NCI-H1436 (cell line): ENCODE data around the gene CTF1.
"Not testable (repeated sequence)": the region's sequence is repeated elsewhere in the genome, so short reads cannot be mapped to it uniquely, and the experiment has no call there.

Experiments
- DNase-seq: peaks from one replicate; lab custom pipeline; 2025; lab: John Stamatoyannopoulos, UW

CTF1 gene

DNA sequence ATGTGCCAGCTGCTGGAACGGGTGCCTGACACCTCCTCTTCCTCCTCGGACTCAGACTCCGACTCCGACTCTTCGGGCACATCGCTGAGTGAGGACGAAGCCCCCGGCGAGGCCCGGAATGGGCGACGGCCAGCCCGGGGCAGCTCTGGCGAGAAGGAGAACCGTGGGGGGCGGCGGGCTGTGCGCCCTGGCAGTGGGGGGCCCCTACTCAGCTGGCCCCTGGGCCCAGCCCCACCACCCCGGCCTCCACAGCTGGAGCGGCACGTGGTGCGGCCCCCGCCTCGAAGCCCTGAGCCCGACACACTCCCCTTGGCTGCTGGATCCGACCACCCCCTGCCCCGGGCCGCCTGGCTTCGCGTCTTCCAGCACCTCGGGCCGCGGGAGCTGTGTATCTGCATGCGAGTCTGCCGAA, 33.8 kb downstream of the CTF1 start:
- no peak for DNase-seq

DNA sequence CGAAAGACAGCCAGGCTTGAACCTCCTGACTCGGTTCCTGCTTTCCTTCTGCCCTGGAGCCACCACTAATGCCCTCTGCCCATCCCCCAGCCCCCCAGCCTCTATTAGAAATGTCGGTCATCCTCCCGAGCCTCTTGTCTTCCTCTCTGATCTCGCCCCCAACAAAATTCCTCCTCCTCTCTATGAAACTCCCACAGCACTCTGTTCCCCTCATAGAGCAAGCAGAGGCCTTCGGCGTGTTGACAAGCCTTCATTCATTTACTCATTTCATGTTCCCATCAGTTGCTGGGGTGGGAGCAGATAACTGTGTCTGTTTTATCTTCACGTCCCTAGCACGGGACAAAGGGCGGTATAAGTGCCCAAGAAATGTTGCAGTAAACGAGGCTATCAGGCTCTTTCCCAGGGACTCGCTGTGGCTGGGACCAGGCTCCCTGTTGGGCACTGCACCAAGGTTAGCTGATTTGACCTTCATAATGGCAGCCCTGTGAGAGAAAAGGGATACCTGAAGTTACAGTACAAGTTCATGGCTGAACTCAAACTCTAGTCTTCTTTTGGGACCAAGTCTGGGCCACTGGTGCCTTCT, 34.7 kb downstream of the CTF1 start:
- DNase-seq: no peak

DNA sequence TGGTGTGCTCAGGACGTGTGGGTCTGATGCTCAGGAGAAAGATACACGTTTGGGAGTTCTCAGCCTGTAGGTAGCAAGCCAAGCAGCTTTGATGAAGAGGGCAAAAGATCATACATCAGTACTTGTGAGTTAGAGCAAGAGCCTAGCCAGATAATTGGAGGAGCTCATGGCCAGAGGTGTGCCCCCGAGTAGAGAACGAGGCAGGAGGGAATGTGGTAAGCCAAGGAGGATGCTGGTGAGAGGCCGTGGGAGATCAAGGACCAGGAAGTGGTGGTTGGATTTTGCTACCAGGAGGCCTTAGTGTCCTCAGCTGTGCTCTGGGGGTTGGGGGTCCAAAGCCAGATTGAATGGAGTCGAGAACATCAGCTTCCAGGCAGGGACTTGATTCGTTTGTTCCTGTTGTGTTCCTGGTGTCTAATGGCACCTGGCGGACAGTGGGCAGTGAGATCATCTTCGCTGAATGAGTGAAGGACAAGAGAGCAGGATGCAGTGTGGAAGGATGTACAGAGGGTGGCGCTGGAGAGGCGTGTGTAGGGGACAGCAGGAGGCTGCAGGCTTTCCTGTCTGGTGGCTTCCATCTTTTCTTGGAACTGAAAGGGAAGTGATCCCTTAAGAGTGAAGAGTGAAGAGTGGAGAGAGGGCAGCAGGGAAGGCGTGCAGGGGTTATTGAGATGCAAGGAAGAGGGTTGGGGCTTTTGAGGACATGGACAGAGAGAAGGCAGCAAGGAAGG, 38.6 kb downstream of the CTF1 start:
- peak; percentile 14 for DNase-seq

DNA sequence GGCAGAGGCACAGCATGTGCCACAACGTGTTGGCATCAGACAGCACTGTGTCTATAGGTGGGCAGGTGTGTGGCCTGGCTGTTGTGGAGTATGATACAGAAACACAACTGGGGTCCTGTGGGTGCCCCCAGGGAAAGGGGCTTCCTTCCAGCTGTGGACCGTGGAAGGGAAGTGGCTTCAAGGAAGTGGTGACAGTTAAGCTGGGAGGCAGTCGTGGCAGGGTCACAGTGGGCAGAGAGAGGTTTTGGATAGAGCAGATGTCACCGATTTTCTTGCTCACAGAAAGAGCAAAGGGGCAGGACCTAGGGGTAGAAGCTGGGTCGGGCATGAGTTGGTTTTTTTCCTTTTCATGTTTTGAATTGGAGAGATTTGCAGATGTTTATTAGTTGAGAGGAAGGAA, 41.3 kb downstream of the CTF1 start:
- no peak for DNase-seq

DNA sequence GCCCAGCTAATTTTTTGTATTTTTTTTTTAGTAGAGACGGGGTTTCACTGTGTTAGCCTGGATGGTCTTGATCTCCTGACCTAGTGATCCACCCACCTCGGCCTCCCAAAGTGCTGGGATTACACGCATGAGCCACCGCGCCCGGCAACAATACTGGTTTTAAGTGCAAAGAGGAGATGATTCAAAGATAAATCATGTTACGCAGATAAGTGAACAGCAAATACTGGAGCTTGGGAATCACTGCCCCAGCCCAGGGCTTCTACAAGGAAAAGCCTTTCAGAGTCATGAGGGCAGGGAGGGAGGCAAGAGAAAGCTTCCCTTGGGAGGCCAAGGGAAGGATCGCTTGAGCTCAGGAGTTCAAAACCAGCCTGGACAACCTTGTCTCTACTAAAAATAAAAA, 43.2 kb downstream of the CTF1 start:
- DNase-seq: not testable (repeated sequence)

DNA sequence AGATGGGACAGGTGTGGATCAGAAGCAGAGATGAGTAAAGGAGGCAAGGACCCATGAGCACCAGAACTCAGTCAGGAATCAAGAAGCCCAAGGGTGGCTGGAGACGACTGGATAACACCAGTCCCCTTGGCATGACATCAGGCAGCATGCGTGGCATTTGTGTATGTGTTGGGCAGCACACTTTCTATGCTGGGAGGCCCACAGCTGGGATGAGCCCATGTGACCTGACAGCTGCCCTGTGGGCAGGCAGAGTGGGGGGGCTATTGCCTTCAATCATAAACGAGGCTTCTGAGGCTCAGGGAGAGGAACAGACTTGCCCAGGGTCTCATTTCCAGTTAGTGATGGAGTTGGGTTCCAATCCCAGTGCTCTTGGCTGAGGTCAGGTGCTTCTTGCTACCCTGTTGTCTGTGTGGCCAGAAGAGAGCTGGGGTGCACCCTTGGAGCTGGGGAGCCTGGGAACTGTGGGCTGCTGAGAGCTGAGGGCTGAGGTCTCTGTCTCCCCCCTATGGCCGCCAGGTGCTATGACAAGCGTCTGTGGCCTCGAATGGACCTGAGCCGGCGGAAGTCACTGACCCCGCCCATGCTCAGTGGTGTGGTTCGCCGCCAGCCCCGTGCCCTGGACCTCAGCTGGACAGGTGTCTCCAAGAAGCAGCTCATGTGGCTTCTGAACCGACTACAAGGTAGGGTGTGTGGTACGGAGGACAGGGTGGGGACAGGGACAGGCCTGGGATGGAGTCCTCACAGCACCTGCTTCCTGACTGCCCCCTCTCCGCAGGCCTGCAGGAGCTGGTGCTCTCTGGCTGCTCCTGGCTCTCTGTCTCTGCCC, 45.4 kb downstream of the CTF1 start:
- peak; percentile 47 for DNase-seq

DNA sequence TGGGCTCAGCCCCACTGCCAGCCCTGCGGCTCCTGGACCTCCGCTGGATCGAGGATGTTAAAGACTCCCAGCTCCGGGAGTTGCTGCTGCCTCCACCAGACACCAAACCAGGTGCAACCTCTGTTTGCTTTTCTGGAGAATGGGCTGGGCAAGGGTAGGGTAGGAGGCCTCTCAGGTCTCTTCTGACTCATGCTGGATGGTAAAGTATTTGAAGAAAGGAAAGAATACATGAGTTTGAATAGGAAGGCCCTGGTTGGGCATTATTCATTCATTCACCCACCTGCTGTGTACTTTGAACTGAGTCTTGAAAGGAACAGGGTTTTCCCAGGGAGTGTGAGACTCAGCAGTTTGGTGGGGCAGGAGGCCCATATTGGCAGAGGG, 46.0 kb downstream of the CTF1 start:
- no peak for DNase-seq

DNA sequence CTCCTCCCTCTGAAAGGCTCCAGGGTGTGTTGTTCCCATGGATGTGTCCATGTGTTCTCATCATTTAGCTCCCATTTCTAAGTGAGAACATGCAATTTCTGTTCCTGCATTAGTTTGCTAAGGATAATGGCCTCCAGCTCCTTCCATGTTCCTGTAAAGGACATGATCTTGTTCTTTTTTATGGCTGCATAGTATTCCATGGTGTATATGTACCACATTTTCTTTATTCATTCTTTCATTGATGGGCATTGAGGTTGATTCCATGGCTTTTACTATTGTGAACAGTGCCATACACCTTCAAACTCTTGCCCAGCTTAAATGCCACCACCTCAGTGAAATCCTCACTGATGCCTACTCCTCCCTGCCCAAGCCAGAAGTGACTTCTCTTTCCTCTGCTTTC, 47.9 kb downstream of the CTF1 start:
- no peak for DNase-seq

DNA sequence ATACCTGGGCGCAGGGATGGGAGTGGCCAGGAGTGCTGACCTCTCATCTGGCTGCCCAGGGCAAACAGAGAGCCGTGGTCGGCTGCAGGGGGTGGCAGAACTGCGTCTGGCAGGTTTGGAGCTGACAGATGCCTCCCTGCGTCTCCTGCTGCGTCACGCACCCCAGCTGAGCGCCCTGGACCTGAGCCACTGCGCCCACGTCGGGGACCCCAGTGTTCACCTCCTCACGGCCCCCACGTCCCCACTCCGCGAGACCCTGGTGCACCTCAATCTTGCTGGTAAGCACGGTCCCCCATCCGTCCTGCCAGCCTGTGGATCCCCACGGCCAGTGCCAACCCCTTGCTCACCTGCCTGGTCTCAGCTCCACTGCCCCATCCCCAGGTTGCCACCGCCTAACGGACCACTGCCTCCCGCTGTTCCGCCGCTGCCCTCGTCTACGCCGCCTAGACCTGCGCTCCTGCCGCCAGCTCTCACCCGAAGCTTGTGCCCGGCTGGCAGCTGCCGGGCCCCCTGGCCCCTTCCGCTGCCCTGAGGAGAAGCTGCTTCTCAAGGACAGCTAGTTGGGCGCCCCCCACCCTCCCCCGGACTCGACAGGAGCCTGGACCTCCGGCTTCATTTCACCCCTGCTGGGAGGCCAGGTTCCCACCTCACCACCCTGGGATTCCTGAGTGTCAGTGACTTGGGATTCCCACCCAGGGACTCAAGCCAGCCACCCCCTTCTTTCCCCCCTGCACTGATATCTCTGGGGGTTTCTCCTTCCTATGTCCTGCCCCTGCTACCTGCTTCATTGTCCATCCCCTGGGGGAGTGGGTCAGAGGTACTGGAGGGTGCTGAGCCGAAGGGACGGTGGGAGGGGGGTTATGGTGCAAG, 50.5 kb downstream of the CTF1 start:
- DNase-seq: no peak

DNA sequence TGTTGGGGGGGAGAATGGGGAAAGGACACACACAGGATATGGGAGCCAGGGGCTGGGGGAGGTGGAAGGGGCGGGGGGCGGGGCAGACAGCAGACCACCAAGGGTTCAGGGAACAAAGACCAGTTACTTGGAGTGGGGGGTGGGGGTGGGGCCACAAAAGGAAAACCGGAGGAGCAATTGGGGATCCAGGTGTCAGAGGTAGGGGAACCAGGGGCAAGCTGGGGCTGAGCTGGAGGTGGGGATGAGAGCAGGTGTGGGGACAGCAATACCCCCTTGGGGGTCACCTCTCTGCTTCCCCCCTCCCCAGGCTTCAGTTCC, 51.1 kb downstream of the CTF1 start:
- no peak for DNase-seq

DNA sequence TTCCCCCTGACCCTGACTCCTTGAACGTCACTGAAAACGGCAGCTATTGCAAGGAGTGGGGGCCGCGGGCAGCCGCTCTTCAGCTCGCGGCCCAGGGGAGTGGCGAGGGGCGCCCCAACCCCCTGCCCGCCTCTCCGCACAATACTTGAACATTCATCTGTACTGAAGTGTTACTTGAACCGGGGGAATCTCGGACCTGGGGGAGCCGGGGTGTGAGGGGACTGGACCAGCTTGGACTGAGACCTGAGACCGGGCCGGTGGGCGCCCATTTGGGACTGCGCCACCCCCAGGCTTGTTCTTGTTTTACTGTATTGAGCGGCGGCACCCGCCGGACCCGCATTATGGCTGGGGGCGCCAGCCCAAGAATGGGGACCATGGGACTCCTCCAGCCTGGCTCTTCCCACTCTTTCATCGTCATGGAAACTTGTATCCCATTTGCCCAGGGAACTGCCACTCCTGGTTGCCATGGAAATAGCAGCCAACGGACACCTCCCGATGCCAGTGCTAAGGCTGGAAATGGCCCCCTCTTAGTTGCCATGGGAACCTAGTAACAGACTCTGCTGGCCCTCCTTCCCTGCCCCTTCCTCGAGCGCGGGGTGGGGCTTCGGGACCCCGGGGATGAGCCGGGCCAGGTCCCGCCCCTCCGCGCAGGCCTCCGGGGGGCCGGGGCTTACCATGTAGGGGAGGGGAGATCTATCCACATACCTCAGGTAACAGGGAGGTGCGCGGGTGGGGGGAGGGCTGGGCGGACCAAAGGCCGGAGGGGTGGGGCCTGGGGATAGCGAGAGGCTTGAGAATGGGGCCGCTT, 51.6 kb downstream of the CTF1 start:
- DNase-seq: peak; percentile 37

DNA sequence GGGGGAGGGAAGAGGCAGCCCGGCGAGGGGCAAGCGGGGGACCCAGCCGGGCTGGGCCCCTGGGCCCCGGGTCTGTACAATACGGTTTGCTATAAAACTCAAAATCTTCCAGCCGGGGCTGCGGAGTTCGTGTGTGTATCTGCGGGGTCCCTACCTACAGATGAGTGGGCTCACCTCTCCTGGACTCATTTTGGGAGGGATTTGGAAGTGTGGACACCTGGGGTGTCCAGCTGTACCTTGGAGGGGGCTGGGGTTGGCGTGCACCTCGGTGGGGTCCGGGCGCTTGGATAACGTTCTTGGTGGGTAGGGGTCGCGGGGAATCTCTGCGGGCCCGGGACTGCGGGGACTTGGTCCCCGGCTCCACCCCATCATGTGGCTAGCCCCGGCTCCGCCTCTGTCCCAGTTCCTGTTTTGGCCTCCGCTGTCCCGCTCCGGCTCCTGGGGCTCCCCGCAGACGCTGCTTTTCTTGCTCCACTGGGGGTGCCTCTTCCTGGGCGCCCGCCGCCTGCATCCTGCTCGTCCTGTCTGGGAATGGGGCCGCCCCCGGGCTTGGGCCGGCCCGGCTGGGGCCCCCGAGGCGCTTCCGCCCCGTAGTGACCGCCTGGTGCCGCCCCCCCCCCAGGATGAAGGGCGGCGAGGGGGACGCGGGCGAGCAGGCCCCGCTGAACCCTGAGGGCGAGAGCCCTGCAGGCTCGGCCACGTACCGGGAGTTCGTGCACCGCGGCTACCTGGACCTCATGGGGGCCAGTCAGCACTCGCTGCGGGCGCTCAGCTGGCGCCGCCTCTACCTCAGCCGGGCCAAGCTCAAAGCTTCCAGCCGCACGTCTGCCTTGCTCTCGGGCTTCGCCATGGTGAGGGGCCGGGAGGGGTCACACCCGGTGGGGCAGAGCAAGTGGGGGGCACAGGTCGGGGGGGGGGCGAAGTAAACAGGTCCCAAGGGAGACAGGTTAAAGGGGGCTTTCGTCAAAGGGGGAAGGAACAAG, 52.5 kb downstream of the CTF1 start, which contains the start of gene ORAI3:
ORAI3 (plus strand) TSS at position 402 of the 983 bp plus-strand sequence; CDS start at position 624, 222 bp downstream.
- DNase-seq: no peak

DNA sequence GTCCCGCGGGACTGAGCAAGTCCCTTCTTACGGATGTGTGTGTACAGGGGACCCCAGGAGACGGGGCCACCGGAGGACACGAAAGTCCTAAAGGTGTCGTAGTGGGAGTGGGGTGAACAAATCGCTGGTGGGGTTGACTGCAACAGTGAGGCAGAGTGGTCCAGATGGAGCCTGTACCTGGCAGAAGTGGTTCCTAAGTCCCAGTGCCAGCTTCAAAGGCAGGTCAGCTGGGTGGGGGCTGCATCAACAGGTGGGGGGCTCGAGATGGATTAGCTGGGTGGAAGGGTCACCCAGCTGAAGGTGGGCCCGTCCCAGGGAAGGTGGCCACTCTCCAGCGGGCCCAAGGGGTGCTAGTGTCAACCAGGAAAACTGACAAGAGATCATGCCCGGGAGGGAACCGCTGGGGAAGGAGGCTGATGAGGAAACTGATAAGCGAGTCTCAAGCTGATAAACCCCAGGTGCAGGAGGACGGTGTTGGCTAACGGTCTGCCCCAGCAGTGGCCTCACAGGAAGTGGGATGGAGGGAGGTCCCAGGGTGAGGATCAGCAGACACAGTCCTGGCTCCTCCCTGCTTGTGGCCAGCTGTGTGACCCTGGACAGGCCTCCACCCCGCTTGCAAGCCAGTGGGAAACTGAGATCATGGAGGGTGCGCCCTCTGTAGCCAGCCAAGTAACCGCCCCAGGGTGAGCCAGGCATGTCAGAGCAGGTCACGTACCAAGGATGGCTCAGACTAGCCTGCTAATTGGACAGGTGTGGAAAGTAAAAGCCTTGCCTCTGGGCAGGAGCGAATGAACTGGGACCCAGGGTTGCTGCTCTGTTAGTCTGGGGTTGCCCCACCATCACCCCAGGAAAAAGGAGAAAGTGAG, 53.5 kb downstream of the CTF1 start:
- DNase-seq: no peak

DNA sequence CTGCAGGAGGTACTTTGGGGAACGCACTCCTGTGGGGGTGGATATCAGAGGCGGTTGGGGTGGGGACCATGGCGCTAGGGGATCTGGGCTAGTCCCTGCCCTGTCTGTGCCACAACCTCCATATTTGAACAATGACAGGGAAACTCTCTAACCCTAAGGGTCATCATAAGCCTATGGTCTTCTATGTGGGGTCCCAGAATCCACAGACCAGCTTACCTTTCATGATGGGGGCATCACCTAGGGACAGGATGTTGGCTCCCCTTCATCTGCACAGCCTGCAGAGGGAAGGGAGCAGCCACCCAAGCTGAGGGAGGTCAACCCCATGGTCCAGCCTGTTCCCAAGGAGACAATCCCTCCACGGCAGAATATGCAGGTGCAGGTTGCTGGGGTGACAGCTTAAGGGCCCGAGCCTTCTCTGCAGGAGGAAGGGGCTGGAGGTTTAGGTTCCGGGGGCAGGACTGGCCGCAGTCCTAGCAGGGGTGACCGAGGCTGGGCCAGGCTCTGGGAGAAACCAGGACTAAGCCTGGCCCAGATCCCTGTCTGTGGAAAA, 54.2 kb downstream of the CTF1 start:
- no peak for DNase-seq

DNA sequence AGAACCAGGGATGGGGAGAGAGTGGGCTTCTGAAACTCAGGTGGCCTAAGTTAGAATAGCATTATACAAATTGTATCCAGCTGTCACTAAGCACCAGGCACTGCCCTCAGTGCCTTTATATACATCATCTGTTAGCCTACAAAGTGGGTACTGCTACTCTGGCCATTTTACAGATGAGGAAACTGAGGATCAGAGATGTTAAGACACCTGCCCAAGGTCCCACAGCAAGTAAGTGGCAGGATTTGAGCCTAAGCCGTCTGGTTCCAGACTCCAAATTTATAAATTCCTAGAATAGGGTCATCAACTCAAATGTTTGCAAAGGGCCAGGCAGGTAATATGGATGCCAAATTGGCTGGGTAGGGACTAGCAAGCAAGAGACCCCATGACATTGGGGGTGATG, 54.8 kb downstream of the CTF1 start:
- no peak for DNase-seq

DNA sequence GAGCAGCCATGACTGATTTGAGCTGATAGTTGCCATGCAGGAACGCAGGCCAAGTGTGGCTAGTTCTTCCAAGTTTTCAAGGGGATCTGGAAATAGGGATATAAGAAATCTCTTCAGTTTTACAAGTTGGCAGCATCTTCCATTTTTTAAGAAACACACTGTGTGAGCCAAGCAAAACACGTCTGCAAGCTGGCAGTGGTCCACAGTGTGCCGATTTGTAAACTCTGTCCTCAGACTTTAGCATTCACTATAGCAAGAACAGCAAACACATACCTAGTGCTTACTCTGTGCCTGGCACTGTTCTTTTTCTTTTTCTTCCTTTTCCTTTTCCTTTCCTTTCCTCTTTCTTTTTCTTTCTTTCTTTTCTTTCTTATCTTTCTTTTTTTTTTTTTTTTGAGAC, 55.3 kb downstream of the CTF1 start:
- no peak for DNase-seq

DNA sequence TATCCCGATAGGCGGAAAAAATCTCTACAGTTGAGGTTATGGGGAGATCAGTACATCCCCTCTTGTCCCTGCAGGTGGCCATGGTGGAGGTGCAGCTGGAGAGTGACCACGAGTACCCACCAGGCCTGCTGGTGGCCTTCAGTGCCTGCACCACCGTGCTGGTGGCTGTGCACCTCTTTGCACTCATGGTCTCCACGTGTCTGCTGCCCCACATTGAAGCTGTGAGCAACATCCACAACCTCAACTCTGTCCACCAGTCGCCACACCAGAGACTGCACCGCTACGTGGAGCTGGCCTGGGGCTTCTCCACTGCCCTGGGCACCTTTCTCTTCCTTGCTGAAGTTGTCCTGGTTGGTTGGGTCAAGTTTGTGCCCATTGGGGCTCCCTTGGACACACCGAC, 56.7 kb downstream of the CTF1 start:
- no peak for DNase-seq
